NCI-H446 treated with DMSO at 0.1 percent for 48 hours (cell line): Measurements from ENCODE around the gene ENTPD7.

Experiments used
- DNase-seq: peaks from one replicate; lab custom pipeline; 2025; lab: John Stamatoyannopoulos, UW

ENTPD7 gene

DNA sequence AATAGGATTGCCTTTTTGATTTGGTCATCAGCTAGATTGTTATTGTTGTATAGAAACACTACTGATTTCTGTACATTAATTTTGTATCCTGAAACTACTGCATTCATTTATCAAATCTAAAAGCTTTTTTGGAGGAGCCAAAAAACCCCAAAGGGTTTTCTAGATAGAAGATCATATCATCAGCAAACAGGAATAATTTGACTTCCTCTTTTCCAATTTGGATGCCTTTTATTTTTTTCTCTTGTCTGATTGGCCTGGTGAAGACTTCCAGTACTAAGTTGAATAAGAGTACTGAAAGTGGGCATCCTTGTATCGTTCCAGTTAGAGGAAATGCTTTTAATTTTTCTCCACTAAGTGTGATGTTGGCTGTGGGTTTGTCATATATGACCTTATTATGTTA, 10.6 kb upstream of the ENTPD7 start:
- no peak for DNase-seq

DNA sequence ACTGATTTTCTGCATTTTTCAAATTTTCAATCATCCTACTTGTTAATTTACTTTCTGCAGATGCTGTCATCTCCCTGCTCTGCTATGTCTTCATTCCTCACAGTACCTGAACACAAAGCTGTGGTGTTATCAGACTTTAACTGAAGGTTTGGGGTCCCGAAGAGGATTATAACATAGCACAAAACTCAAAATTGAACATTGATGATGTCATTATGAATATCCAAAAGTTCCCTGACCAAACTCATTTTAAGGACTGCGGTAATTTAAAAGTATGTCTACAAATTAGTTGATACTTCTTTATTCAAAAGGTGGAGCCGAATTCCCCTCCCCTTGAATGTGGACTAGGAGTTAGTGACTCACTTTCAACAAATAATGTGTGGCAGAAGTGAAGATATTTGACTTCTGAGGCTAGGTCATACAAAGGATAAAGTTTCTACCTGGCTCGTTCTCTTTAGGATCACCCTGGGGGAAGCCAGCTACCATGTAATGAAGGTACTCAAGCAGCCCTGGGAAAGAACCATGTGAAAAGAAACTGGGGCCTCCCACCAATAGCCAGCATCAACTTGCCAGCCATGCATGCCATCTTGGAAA, 6.4 kb upstream of the ENTPD7 start:
- no peak for DNase-seq

DNA sequence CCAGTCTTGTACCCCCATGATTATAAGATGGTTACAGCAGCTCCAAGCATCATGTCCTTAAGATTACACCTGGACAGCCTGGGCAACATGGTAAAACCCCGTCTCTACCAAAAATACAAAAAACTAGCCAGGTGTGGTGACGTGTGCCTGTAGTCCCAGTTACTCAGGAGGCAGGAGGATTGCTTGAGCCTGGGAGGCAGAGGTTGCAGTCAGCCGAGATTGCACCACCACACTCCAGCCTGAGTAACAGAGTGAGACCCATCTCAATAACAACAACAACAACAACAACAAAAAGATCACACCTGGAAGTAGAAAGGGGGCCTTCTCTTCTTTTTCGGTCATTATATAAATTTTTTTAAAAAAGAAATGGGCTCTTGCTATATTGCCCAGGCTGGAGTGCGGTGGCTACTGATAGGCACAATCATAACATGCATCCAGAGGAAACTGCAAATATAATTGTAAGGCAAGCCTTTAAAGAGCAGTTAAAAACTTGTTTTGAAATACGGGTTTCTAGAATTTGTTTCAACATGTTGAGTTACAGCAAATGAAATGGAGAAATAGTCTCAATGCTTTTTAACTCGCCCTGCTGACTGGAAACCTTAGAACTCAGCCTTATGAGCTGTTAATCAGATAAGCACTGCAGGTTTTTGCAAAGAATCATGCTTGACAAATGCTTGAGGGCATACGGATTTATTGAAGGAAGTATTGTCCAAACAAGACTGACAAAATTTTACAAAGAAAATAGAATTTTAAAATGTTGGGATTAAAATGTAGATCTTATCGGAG, 4.7 kb upstream of the ENTPD7 start:
- DNase-seq, result no peak

DNA sequence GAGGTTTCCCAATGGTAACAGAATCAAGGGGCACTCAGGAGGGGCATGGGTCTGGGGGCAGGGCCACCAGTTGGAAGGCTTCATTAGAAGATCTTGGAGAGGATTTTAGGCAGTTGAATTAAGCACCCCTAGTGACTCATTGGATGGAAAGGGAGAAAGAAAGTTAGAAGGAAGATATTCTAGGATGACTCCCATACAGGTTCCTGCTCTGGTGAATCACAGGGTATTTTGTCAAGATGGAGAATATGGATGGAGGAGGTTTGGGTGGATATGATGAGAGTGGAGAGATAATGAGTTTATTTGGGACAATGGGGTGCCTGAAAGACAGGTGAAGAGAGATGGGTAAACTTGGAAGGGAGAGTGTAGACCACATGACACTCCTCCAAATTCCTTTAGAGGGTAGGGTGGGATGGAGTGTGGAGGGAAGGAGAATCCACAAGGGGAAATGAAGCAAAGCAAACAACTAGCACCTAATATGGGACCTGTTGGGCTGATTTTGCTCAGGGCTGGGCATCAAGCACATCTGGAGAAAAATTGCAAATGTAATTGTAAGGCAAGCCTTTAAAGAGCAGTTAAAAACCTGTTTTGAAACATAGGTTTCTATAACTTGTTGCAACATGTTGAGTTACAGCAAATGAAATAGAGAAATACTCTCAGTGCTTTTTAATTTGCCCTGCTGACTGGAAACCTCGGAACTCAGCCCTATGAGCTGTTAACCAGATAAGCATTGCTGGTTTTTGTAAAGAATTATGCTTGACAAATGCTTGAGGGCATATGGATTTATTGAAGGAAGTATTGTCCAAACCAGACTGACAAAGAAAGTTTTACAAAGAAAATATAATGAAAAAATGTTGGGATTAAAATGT, 2.9 kb upstream of the ENTPD7 start:
- no peak for DNase-seq

DNA sequence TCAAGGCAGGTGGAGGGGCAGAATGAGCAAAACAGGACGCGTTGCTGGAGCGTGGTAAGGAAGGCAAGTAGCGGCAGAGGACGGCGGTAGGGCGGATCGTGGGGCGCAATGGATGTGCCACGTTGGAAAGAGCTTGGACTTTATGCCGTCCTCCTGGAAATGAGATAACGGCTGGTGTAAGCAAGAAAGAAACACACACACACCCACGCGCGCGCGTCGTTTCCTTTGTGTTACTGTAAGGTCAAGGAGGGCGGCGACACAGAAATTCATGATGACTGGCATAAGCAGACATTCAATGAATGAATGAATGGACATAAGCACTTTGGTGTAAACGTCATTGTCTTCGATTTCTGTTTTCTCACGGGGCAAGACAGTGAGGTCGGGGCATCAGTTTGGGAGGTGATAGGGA, 683 bp upstream of the ENTPD7 start:
- DNase-seq, result no peak

DNA sequence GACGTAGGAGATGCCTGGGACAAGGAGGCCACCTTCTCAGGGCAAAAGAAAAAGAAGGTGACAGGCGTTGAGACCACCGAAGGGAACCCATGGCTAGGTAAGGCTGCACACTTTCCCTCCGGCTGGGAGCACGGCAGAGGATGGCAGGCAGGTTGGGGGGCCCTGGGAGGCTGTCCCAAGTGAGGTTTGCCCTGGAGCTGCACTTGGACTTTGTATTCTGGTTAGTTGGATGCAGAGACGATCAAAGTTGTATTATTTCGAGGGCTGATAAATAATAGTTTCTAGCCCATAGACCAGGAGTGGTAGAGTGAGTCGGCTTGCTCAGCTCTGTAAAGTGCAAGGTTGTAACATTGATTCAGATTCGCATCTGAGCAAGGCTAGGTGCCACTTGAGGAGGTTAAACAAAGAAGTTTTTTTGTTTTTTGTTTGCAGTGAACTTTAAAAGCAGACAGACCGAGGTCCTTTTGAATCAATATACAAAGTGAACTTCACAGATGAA, 608 bp downstream of the ENTPD7 start:
- DNase-seq, result no peak

DNA sequence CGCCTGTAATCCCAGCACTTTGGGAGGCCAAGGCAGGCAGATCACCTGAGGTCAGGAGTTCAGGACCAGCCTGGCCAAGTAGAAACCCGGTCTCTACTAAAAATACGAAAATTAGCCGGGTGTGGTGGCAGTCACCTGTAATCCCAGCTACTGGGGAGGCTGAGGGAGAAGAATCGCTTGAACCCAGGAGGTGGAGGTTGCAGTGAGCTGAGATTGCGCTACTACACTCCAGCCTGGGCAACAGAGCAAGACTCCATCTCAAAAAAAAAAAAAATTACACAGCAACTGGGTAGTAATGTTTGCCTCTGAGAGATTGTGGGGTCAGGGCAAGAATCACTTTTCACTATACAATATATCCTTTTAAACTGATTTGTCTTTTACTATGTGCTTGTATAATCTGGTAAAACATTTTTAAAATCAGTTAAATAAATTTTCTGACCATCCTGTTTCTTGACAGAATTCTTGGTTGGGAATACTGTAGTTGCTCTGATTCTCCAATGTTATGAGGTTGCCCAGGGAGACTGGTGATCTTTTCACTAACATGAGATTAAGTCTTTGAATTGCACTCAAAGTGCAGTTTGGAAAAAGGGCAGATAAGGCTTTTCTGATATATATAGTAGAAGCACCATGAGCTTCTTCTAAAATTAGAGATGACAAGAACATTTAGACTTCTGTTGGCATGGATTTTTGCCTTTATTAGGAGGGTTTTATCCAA, 1.5 kb downstream of the ENTPD7 start:
- DNase-seq, result no peak

DNA sequence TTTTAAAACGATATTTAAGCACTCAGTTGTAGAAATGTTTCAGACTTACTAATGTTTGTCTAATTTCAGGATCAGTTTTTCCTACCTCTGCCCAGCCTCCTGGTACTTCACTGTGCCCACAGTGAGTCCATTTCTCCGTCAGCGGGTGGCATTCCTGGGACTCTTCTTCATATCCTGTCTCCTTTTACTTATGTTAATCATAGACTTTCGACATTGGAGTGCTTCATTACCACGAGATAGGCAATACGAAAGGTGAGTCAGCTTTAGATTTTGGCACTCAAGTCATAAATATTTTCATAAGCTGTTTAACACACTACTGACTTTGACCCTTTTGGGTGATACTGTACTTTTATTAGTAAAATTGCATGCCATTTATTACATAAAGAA, 2.1 kb downstream of the ENTPD7 start:
- no peak for DNase-seq

DNA sequence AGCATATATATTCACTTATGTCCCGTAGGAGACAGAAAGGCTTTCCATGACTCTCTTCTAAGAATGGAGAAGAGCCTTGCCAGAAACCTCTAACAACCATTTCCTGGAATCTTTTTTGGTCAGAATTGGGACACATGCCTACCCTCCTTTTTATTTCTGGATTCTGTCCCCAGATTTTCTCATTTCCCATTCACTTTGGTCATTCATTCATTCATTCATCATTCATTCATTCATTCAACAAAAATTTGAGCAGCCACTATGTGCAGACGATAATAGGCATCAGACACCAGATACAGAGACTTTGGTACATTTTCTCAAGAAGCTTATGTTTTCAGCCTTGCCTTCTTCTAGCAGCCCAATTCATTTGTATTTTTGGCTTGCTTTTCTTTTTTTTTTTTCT, 6.0 kb downstream of the ENTPD7 start:
- no peak for DNase-seq

DNA sequence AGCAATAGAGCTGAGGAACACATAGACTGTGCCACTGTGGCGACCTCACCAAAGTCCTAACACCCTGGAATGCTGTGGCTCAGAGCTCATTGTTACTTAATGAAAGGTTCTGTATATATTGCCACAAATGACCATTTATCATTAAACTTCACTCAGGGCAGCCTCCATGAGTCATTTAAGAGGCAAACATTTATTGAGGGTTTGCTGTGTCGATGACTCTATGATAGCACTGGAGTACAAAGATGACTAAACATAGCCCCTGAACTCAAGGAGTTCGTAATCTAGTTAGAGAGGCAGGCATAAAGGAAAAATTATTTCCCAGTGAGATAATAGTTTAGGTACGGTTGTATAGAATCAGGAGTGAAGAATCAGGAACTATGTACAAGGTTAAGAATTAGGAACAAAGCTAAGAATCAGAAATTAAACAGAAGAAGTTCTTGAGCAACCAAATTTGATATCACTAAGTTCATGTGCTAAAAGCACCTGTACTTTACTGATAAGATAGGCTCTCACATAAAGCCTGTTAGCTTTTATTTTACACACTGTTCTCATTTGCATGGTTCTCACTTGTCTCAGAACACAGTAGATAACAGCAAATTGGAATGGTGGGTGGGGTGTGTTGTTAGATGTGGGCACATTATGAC, 7.9 kb downstream of the ENTPD7 start:
- DNase-seq, result no peak

DNA sequence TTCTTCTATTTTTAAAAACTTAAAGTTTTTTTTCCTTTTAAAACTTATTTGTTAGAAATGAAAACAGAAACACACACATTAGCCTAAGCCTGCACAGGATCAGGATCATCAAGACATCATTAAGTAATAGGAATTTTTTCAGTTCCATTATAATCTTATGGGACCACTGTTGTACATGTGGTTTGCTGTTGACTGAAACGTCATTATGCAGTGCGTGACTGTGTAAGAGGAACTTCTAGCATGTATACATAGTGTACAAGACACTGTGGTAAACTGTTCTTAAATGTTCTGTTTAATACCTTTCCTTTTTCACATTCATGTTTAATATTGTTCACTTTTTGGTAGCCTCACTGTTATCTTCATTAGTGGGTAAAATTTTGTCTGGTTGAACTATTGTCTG, 12.1 kb downstream of the ENTPD7 start:
- no peak for DNase-seq

DNA sequence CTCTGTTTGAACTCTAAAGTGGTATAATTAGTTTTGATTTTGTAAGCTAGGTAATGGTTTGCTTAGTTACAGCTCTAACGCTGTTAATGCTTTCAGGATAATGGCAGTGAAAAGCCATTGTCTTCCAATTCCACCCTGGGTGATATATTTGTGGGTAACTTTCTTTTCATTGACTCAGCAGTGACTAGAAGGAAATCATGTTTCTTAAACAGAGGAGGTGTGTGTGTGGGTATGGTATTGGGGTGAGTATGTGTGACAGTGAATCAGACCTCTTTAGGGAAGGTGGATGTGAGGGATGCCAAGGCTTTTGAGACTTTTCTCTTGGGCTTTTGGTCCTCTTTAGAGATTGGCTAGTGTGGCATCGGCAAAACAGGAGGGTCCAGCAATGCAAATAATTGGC, 13.6 kb downstream of the ENTPD7 start:
- DNase-seq, result no peak

DNA sequence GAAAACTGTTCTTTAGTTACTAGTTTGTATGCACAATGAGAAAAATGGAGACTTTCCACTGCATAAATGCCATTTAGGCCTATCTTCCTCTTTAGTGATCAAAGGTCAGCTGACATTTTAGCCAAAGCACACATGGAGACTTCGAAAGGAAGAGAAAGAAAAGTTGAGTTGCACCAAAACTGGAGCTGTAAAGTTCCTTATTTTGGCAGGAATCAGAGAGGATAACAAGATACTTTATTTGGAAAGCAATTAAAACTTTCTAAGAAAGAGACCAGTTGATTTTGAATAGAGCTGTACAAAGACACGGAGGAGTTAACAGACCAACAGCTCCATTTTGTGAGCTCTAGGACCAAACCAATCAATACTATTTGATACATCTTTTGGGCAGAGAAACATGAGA, 14.2 kb downstream of the ENTPD7 start:
- no peak for DNase-seq

DNA sequence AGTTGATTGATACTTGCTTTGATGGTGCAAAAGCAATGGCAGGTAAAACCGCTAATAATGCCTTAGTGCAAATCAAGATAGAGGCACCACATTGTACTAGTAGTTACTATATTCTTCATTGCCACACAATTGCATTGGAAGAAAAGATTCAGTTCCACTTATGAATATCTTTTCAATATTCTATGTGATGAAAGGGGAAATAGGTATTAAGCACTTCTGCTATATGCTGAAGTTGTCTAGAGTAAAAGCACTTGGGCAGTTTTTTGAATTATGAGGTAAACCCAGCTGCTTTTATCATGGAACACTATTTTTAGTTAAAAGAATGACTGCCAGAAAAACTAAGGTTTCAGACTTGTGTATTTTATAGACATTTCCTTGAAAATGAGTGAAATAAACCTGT, 15.5 kb downstream of the ENTPD7 start:
- no peak for DNase-seq

DNA sequence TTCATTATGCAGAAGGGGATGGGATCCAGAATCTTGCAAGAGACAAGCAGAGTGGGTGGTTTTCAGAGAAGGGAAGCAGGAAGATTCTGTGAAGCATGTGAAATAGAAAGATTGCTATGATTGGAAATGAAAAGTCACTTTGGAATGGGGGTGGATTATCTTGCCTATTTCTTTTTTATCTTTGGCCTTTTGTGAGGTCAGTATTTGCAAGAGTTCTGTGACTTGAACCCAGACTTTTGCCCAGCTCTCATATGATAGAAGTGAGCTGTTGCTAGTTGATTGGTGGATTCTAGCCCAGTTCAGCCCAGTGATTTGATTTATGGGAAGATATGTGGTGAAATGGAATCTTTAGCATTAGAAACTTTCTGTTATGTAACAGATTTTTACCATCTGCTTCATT, 17.1 kb downstream of the ENTPD7 start:
- DNase-seq, result no peak

DNA sequence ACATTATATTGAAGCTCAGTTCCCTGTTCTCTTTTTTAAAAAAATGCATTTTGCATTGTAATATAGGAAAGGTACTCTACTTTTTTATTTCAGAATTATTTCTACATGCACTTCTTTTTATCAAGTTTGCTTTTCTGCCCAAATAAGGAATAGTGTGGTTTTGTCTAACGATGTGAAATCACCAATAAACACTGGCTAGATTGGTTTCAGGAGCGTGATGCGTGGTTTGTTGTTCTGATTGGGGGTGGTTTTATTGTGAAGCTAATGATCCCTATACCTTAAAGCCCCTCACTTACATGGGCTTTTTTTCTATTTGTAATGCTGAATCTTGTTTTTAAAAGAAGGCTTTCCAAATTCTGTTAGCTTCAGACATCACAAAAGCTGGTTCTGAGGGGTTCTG, 17.6 kb downstream of the ENTPD7 start:
- no peak for DNase-seq

DNA sequence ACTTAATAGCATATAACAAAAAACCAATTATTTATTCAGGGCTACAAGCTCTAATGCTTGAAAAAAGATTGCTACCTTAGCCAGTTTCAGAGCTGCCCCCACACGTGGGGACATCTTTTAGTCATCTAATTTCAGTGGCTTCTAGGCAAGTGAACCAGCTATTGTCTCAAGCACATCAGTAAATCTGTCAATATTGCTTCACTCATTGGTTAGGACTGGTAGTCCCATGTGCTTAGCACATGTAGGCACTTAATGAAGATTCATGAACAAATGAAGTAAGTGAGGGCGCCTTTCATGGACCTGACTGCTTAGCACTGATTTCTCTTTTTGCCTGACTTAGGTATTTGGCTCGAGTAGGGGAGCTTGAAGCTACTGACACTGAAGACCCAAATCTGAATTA, 19.6 kb downstream of the ENTPD7 start:
- no peak for DNase-seq

DNA sequence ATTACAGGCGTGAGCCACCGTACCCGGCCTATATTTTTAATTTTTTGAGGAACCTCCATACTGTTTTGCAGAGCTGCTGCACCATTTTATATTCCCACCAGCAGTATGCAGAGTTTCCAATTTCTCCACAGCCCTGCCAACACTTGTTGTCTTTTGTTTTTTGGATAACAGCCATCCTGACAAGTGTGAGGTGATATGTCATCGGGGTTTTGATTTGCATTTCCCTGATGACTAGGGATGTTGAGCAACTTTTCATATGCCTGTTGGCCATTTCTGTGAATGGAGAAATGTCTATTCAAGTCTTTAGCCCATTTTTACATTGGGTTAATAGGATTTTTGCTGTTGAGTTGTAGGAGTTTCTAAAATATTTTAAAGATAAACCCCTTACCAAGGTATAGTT, 22.2 kb downstream of the ENTPD7 start:
- no peak for DNase-seq

DNA sequence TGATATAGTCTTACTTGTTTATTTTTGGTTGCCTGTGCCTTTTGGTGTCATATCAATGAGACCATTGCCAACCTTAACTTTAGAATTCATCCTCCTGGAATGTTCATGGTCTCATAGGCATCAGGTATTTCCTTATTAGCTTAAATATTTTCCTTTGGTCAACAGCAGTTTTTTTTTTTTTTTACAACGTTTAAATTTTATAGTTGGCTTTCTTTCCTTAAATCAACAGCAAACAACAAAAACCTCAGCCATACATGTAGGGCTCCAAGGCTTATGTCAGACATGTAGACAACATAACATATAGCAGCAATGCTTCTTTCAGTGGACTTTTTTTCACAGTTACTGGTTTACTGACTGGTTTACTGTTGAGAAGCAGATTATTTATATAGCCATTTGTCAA, 22.7 kb downstream of the ENTPD7 start:
- no peak for DNase-seq

DNA sequence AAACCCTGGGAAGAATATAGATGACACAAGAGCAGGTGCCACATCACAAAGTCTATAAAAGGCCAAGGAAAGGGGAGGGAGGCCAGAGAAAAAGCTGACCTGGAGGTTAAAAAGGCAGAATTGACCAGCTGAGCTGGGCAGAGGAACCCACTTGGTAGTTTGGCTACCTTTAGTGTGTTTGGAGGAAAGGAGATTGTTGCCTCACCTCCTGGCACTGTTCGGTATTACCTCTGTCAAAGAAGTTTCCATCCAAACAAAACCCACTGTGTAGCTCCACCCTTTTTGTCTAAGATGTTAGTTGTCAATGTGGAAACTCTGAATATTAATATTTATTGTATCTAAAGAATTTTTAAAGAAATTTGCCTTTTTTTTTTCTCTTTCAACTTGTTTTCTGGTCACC, 23.4 kb downstream of the ENTPD7 start:
- DNase-seq, result no peak

DNA sequence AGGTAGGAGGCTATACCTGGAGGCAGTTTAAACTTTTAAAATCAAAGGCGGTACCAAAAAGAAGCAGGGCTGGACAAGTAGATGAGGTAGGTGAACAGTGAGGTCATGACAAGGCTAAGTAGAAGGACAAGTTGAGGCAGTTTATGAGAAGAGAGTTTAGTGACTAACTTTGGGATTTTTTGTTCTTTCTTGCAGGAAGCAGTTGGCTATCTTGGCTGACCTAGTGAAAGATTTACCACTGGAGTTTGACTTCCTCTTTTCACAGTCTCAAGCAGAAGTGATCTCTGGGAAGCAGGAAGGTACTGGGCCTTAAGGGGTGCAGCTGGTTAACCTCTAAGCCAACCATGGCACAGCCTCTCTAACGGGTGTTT, 26.3 kb downstream of the ENTPD7 start:
- no peak for DNase-seq

DNA sequence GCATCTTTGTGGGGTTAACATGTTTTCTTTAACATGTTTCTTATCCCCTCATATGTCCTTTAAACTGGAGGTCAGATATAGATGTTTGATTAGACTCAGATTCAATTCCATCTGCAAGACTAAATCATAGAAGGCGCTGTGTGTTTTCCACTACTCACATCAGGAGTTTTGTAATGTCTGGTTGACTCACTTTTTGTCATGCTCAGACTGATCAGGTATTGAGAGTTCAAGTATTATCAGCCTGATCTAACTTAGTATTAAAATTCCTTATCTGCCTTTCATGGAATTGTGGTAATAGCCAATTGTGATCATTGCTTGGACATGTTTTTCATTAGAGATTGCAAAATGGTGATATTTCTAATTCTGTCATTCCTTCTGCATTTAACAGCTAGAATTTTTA, 30.2 kb downstream of the ENTPD7 start:
- no peak for DNase-seq
